SU-DHL-6 (cell line): ENCODE measurements around the gene GOLGA7B.
"Not testable (repeated sequence)": the region's sequence is repeated elsewhere in the genome, so short reads cannot be mapped to it uniquely, and the experiment has no call there.

ENCODE experiments used
- H2AFZ ChIP-seq: fragments of 200-600 bp; sonication (generic); 2 replicates; pipeline ENCODE4 v1.6.1; 2014; ENCODE audit warnings: low read depth, mild to moderate bottlenecking, moderate library complexity, mixed read lengths, antibody characterized with exemption, low read length; ENCODE audit not compliant: severe bottlenecking
- H3F3A ChIP-seq: fragments of 200-600 bp; shearing (Covaris generic); 2 replicates; pipeline ENCODE4 v1.6.0; 2016; ENCODE audit warnings: antibody characterized with exemption, mild to moderate bottlenecking; ENCODE audit not compliant: insufficient read depth
- H3K27ac ChIP-seq: fragments of 200-600 bp; sonication (generic); 2 replicates; pipeline ENCODE4 v1.5.1; 2016; ENCODE audit warnings: low read depth, mild to moderate bottlenecking, low read length, moderate library complexity, mixed read lengths
- H3K27me3 ChIP-seq: fragments of 200-600 bp; sonication (generic), shearing (Covaris generic); 2 replicates; pipeline ENCODE4 v1.6.0; 2014; ENCODE audit warnings: mild to moderate bottlenecking, low read length
- H3K36me3 ChIP-seq: fragments of 200-600 bp; sonication (generic); 2 replicates; pipeline ENCODE4 v1.6.1; 2014; ENCODE audit warnings: mild to moderate bottlenecking, low read length, mixed read lengths
- H3K4me2 ChIP-seq: fragments of 300-600, 200-600 bp; shearing (Covaris generic), sonication (generic); 2 replicates; pipeline ENCODE4 v1.6.0; 2014; ENCODE audit warnings: low read length, low read depth, mild to moderate bottlenecking; ENCODE audit not compliant: poor library complexity, severe bottlenecking
- H3K4me3 ChIP-seq: fragments of 200-600 bp; sonication (generic); 2 replicates; pipeline ENCODE4 v1.5.1; 2014; ENCODE audit warnings: antibody characterized with exemption, low read length, mild to moderate bottlenecking, mixed read lengths; ENCODE audit not compliant: insufficient read depth, poor library complexity, severe bottlenecking
- H3K79me2 ChIP-seq: fragments of 200-600 bp; sonication (generic); 2 replicates; pipeline ENCODE4 v1.6.1; 2014; ENCODE audit warnings: mild to moderate bottlenecking, low read length, moderate library complexity; ENCODE audit not compliant: insufficient read depth
- H3K9ac ChIP-seq: fragments of 200-600 bp; sonication (generic); 2 replicates; pipeline ENCODE4 v1.7.0; 2014; ENCODE audit warnings: mild to moderate bottlenecking, low read length
- H3K9me2 ChIP-seq: fragments of 200-600 bp; sonication (generic); replicated peaks from 2 replicates; pipeline ENCODE4 v1.6.1; 2014; ENCODE audit warnings: low read length; ENCODE audit not compliant: insufficient read depth
- H3K9me3 ChIP-seq: fragments of 200-600 bp; sonication (generic); 2 replicates; pipeline ENCODE4 v1.6.1; 2014; ENCODE audit warnings: low read length, mixed read lengths; ENCODE audit not compliant: insufficient read depth
- H4K20me1 ChIP-seq: fragments of 200-600 bp; sonication (generic); 2 replicates; pipeline ENCODE4 v1.6.1; 2014; ENCODE audit warnings: low read depth, mild to moderate bottlenecking, antibody characterized with exemption, low read length, moderate library complexity, mixed read lengths
- CTCF ChIP-seq: fragments of 200-600 bp; sonication (generic); IDR thresholded peaks from one replicate; pipeline ENCODE4 v1.5.1; 2017; ENCODE audit warnings: antibody characterized with exemption, mild to moderate bottlenecking, low read length, moderate library complexity; ENCODE audit not compliant: insufficient read depth, poor library complexity, severe bottlenecking
- EZH2phosphoT487 ChIP-seq: fragments of 200-600 bp; sonication (generic), shearing (Covaris generic); conservative IDR thresholded peaks from 2 replicates; pipeline ENCODE4 v1.6.1; 2018; ENCODE audit warnings: mild to moderate bottlenecking, antibody characterized with exemption, low read length, moderate library complexity, mixed read lengths

GOLGA7B gene

DNA sequence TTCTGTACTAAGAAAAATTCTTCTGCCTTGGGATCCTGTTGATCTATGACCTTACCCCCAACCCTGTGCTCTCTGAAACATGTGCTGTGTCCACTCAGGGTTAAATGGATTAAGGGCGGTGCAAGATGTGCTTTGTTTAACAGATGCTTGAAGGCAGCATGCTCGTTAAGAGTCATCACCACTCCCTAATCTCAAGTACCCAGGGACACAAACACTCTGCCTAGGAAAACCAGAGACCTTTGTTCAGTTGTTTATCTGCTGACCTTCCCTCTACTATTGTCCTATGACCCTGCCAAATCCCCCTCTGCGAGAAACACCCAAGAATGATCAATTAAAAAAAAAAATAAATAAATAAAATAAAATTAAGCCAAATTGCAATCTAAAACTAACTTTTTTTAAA lies 7.5 kb upstream of the GOLGA7B start:
- not testable (repeated sequence) for H3K79me2 ChIP-seq, H3K27me3 ChIP-seq, H3F3A ChIP-seq, H3K4me3 ChIP-seq, H3K36me3 ChIP-seq, H3K4me2 ChIP-seq, H2AFZ ChIP-seq, H3K27ac ChIP-seq, H3K9ac ChIP-seq, H3K9me3 ChIP-seq, H4K20me1 ChIP-seq, H3K9me2 ChIP-seq

- H3K79me2 ChIP-seq: no peaks in the 10 kb centered on the region
- no peak overlapping the region for H3K27ac ChIP-seq
- no peaks in the 10 kb centered on the region for H4K20me1 ChIP-seq
- H3F3A ChIP-seq: no peaks in the 10 kb centered on the region
- no peak overlapping the region for H3K9ac ChIP-seq
- no peaks in the 10 kb centered on the region for H3K27me3 ChIP-seq
- TF ChIP-seq CTCF: no peak
- no peak for TF ChIP-seq EZH2phosphoT487
- H2AFZ ChIP-seq: no peak overlapping the region
- no peak overlapping the region for H3K4me3 ChIP-seq
- no peaks in the 10 kb centered on the region for H3K9me3 ChIP-seq
- H3K36me3 ChIP-seq: no peaks in the 10 kb centered on the region
- no peaks in the 10 kb centered on the region for H3K9me2 ChIP-seq
- H3K4me2 ChIP-seq: no peak overlapping the region
Observed at GRCh38 chr10:97842656-97843280, 6.9 kb upstream of the GOLGA7B start.

- Histone ChIP-seq H3K9me3 (no peaks in the 10 kb centered on the region), H3K4me2 (no peak overlapping the region)
Observed at GRCh38 chr10:97843281-97843671, 6.4 kb upstream of the GOLGA7B start.

DNA sequence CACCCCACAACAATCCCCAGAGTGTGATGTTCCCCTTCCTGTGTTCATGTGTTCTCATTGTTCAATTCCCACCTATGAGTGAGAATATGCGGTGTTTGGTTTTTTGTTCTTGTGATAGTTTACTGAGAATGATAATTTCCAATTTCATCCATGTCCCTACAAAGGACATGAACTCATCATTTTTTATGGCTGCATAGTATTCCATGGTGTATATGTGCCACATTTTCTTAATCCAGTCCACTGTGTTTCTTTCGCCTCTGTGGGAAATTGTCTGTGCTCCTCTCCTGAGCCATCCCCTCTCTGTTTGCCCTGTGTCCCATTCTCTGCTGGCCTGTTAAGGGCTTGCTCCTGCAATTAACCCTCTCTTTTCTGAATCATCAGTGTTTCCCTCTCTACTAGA lies 5.7 kb upstream of the GOLGA7B start:
- not testable (repeated sequence) for H3K9ac ChIP-seq, H3K27me3 ChIP-seq, H3K4me3 ChIP-seq, H3K4me2 ChIP-seq, H2AFZ ChIP-seq, H3F3A ChIP-seq, H3K36me3 ChIP-seq, H3K9me2 ChIP-seq, H4K20me1 ChIP-seq, H3K9me3 ChIP-seq, H3K79me2 ChIP-seq, H3K27ac ChIP-seq

More at GRCh38 chr10:97843281-97843671, 6.4 kb upstream of the GOLGA7B start:
- H3K79me2 ChIP-seq: no peaks in the 10 kb centered on the region
- TF ChIP-seq CTCF (no peak), EZH2phosphoT487 (no peak)
- no peak overlapping the region for H3K4me3 ChIP-seq
- H2AFZ ChIP-seq: no peak overlapping the region
- no peaks in the 10 kb centered on the region for H4K20me1 ChIP-seq
- H3K27me3 ChIP-seq: no peaks in the 10 kb centered on the region
- no peaks in the 10 kb centered on the region for H3F3A ChIP-seq
- H3K27ac ChIP-seq: no peak overlapping the region
- H3K9ac ChIP-seq: no peak overlapping the region
- no peaks in the 10 kb centered on the region for H3K36me3 ChIP-seq
- H3K9me2 ChIP-seq: no peaks in the 10 kb centered on the region
